ENCODE data around the gene MYL10.

Gene MYL10

GRCh38 chr7:101586078-101586905 is 42.8 kb downstream of the MYL10 start:
- TF ChIP-seq CTCF (conservative IDR thresholded peaks at IDR 0.05; ENCODE audit: low read depth, low read length): no peak
- DNase-seq (ENCODE audit: low read depth): no peak
- no peak overlapping the region for H3K4me3 ChIP-seq (ENCODE audit: low read depth, low read length)

- no peak for DNase-seq (ENCODE audit: low read depth)
- no peak for TF ChIP-seq CTCF (conservative IDR thresholded peaks at IDR 0.05; ENCODE audit: low read depth, low read length)
- H3K4me3 ChIP-seq (ENCODE audit: low read depth, low read length): no peak overlapping the region
Measured at GRCh38 chr7:101582971-101583370, 46.1 kb downstream of the MYL10 start.

- TF ChIP-seq CTCF (conservative IDR thresholded peaks at IDR 0.05; ENCODE audit: low read depth, low read length): no peak
- no peak overlapping the region for H3K4me3 ChIP-seq (ENCODE audit: low read depth, low read length)
- no peak for DNase-seq (ENCODE audit: low read depth)
Measured at GRCh38 chr7:101581891-101582290, 47.2 kb downstream of the MYL10 start.

GRCh38 chr7:101580596-101580995 is 48.5 kb downstream of the MYL10 start:
- no peak for TF ChIP-seq CTCF (conservative IDR thresholded peaks at IDR 0.05; ENCODE audit: low read depth, low read length)
- DNase-seq (ENCODE audit: low read depth): no peak
- H3K4me3 ChIP-seq (ENCODE audit: low read depth, low read length): no peak overlapping the region

- TF ChIP-seq CTCF (conservative IDR thresholded peaks at IDR 0.05; ENCODE audit: low read depth, low read length): no peak
Measured at GRCh38 chr7:101578552-101578951, 50.5 kb downstream of the MYL10 start.

GRCh38 chr7:101576998-101577397 is 52.1 kb downstream of the MYL10 start:
- H3K4me3 ChIP-seq (ENCODE audit: low read depth, low read length): no peak overlapping the region
- DNase-seq (ENCODE audit: low read depth): no peak
- TF ChIP-seq CTCF (conservative IDR thresholded peaks at IDR 0.05; ENCODE audit: low read depth, low read length): no peak

More at GRCh38 chr7:101578552-101578951, 50.5 kb downstream of the MYL10 start:
- DNase-seq (ENCODE audit: low read depth): no peak
- no peak overlapping the region for H3K4me3 ChIP-seq (ENCODE audit: low read depth, low read length)

GRCh38 chr7:101575721-101576120 is 53.4 kb downstream of the MYL10 start:
- no peak for TF ChIP-seq CTCF (conservative IDR thresholded peaks at IDR 0.05; ENCODE audit: low read depth, low read length)
- H3K4me3 ChIP-seq (ENCODE audit: low read depth, low read length): no peak overlapping the region
- no peak for DNase-seq (ENCODE audit: low read depth)
